ENCODE measurements around the gene LPCAT1.

- TF ChIP-seq CTCF (IDR thresholded peaks at IDR 0.05; ENCODE audit: poor library complexity) (no peak), EZH2 (IDR thresholded peaks at IDR 0.05; ENCODE audit: borderline replicate concordance) (no peak)
Measured at GRCh38 chr5:1431021-1431811, 92.5 kb downstream of the LPCAT1 start.
